Measurements from ENCODE around the gene FNBP1L.
"Not testable (repeated sequence)": the region's sequence is repeated elsewhere in the genome, so short reads cannot be mapped to it uniquely, and the experiment has no call there.

Gene FNBP1L

DNA sequence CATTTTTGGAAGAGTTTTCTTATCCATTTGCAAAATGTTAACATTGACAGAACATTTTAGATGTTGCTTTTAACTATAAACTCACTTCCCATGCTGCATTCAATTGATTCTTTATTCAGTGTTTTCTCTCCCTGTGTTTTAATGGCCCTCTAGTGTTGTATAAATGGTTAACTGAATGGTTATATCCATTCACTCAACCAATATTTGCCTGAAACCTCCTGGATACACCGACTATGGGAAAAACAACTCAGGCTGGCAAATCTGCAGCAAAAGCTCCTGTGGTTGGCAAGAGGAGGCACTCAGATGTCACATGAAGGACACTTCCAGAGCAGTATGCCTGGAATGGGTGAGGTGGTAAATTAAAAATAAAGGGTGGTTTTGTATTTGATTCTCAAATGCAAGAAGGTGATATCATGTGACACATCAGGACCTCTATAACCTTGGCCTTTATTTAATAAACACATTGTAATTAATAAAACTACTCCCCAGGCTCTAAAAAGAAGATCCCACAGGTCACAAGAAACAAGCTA lies 126.1 kb downstream of the FNBP1L start:
- no peak for DNase-seq (ENCODE audit: low spot score)

DNA sequence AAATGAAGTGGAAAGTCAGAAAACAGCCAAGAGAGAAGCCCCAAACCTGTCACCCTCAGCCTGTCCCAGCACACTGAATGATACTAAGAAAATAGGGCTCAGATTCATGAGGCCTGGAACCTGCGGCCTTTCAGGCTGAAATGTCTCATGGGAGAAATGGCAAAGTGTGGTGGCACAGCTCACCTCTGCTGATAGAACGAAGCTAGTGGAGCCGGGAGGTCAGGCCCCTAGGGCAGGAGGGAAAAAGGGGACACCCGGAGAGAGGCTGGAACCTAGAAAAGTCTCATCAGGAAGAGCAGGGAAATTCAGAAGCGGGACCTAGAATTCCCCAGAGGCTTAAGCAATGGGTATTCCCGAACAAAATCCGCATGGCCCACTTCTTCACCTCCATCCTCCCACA lies 126.6 kb downstream of the FNBP1L start:
- no peak for DNase-seq (ENCODE audit: low spot score)

DNA sequence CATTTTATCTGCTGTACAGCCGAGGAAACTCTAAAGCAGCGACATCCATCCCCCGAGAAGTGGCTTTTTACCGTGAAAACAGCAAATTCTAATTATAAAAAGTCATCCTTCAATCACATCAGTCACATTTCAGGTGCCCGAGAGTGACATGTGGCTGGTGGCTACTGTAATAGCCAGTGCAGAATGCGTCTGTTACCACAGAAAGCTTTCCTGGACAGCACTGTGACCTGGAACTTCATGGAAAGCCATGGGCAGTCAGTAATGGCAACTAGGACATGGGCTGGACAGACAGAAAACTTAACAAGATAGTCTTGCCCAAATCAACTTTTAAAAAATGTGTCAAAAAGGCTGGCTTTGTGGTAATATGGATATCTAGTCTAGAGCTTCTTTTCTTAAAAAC lies 127.1 kb downstream of the FNBP1L start:
- DNase-seq (ENCODE audit: low spot score), result no peak

DNA sequence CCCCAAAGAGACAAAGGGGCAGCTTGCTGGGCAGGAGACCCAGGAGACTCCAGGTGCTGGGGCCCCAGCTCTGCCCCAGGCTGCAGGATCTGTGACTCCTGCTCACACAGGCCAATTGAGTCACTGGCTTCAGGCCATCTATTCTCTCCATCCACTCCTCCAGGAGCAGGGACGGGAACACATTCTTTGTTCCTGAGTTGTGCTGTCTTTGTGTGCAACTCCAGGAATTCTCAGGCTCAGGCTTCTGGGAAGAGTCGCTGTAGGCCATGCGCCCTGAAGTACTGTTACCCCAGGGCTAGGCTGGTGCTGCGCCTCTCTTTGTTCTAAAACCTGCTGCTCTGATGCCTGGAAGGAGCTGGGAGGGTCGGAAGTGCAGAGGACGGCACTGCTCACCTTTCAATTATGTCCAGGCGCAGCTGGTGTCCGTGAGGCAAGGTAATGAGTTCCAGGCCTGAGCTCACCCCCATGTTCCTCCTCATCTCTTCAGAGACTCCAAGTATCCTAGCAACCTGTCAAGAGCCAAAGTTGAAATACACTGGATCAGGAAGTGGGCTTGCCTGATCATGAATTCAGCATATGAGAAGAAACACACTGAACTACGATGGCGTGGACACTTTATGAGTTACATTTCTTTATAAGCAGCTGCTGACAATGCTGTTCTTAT lies 127.8 kb downstream of the FNBP1L start:
- DNase-seq (ENCODE audit: low spot score), result no peak

DNA sequence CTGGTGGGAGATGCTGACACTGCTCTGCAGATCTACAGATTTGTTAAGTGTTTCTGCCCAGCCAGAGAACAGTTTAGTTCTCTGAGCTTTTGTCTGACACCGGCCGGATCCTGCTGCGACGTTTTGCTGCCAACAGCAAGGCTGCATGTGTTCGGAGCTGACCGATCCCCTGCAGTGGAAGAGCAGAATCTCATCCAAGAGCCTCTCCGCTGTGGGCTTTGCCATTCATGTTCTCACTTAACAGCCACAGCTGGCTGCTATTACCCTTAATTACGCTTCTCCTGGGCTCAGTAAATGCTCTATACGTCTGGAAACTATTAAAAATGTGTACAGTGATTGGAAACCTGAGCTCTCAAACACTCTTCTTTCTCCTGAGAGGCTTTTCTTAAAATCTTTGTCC lies 128.4 kb downstream of the FNBP1L start:
- DNase-seq (ENCODE audit: low spot score), result no peak

DNA sequence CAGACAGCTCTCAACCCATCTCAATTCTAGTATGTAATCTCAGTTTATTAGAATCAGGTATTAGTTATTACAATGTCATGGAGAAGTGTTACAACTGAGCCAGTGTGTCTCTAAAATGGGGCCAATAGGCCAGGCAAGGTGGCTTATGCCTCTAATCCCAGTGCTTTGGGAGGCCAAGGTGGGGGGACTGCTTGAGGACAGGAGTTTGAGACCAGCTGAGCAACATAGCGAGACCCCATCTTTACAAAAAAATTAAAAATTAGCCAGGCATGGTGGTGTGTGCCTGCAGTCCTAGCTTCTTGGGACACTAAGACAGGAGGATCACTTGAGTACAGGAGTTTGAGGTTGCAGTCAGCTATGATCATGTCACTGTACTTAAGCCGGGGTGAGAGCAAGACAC lies 128.8 kb downstream of the FNBP1L start:
- DNase-seq (ENCODE audit: low spot score), result no peak

DNA sequence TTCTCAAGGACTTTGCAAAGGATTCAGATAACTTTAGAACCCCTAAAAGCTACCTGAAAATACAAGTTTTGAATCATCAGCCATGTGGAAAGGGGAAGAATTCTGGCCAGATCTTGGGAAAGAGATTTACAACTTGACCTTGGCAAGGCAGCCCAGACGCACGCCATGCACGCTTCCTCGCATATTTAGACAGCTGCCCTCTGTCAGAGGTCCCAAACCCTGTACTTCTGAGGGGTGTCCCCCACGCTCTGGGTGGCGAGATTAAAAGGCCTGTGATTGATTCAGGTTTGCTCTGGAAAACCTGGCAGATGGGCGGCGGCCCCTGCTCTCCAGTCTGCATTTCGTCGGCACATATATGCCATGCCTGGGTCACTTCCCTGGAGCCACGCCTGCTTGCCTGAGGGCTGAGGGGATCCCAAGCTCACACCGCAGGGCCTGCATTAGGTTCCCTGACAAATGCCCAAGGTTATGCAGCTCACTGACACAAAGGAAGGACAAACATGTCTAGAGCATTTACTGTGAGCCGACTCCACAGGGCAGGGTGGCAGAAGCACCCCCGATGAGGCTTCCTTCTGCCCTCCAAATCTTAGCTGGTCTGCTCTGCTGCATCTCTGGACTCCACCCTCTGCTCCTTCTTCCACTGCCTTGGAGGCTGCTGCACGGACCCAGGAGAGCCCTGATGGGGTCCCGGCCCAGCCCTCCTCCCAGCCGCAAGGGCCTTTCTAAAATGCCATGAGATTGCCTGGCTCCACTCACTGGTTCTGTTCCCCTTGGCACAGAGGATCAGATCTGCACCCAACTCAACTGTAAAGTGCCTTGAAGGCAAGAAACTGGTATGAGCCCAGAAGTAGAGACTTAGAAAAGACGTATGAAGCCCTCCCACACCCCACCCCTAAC lies 129.9 kb downstream of the FNBP1L start:
- DNase-seq (ENCODE audit: low spot score), result no peak

DNA sequence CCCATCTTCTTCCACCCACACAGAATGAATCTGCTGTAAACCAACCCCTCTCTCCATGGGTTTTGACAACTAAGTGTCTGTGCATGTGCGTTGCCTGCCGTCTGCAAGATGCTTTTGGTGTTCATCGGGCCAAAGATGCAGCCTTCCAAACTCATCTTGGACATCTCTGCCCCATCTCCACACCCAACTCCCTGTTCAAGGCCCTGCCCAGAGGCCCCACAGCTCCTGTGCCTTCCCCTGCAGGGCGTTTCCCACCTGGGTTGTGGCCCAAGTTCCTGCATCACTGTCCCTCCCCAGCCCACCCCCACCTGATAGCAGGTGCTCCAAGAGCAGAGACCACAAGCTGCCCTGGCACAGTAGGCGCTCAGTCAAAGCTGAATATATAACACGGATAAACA lies 130.5 kb downstream of the FNBP1L start:
- DNase-seq (ENCODE audit: low spot score), result no peak

DNA sequence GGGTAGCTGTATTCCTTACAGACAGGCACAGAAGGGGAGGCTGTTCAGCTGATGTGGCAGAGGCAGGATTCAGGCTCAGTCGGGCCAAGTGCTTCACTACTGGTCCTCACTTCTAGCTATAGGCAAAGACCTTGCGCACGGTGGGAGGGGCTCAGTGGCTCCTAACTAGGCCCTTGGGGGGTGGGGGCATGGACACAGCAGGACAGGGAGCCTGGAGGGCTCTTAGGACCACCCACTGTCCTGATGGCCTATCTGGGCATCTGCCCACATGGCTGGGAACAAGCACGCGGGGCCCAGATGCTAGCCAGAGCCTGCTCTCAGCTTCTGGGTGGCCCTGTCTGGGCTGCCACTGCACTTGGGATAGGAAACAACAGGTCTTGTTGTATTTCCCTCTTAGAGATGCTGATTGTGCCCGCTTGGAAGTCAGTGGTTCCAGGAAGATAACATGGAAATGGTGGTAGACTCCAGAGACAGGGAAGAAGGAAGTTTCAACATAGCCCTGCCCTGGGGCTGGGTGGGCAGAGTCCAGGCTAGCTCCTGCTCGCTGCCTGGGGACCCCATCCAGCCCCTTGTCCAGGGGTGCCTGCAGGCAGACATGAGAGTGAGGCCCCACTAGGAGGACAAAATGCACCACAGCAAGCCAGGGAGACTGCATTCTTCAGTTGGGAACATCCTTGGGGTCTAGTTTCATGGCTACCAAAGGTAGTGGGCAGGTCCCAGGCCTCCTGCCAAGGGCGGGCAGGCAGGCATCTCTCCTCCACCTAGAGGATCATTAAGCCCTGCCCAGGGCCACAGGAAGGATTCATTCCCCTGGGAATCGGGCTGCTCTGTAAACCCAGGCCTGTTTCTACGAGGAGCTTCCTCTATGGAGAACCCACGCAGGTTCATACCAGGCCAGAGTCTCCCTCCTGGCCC lies 131.2 kb downstream of the FNBP1L start:
- no peak for DNase-seq (ENCODE audit: low spot score)

DNA sequence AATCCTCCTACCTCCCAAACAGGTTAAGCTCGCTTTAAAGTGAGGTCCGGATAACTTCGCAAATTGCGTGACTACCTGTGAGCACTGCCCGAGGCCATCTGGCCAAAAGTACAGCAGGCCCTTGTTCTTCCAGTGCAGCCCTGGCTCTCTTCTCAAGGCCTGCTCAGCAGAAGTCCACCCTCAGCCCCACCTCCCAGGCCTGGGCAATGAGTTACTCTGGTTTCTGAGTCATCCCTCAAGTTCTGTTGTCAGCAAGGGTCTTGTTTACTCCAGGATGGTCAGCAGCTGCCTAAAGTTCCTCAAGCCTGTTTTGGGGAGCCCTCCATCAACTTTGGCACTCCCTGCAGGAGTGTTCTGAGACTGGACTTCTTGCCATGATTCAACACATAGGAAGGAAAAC lies 132.0 kb downstream of the FNBP1L start:
- no peak for DNase-seq (ENCODE audit: low spot score)

DNA sequence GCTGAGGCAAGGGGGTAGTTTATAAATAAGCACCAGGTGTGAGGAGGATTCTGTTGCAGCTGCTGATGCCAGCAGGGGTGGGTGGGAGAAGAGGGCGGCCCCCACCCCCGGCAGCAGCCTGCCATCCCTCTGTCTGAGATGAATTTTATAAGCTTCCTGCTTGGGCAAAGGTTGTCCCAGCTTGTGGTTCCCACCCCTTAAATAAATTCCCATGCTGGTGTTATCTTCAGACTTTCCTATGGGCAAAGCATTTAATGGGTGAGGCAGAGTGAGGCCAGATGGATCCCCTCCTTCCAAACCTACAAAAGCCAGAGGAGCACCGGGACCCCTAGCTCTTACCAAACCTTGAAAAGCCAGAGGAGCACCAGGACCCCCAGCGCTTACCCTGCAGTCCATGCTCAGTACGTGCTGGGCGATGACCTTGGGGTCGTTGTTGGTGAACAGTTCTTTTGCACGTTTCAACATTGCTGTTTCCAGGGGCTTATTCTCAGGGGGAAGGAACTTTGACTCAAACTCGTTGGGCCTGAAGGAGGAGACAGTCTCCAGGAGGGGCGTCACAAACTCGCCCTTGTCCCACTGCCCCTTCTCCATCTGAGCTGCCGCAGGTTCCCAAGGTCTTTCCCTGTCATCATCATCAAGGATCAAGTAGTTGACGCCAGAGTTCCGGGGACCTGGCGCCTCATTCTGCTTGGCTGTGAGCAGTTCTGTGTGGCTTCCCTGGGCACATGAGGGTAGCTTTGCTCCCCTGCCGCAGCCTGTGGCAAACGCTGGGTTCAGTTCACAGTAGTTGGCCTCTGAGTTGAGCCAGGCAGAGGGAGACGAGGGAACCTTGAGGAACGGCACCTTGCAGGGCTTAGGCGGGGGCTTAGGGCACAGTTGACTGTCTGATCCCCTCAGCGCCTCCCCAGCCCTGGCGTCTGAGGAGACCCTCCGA lies 134.3 kb downstream of the FNBP1L start:
- DNase-seq (ENCODE audit: low spot score), result no peak

DNA sequence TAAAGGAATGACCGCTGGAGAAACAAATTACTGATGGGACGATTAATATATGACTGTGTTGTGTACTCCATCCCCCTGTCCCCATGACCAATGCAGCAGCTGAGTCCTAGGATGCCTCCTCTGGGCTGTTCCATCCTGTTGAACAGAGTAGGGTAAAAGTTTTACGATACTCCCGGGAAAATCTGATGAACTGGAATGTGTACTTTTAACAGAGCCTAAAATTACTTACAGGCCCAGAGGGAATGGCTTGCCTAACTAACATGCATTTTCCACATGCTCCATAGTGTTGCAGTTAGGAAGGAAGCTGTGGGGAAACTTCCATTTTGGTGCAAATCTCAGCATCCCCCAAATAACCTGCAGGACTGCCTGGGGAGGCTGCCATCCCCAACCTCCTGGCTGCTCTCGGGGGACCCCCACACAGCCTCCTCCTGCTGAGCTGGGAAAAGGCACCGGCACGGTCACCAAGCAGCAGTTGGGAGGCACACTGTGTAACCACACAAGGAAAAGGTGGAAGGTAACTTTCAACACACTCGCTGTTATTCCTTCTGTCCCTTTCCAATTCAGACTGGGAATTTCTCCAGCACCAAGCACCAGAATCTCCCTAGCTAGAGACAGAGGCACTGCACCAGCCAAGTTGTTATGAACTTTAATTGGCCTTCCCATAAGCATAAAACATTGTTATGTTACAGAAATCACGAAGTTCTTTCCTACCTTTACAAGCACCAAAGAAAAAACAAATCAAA lies 136.5 kb downstream of the FNBP1L start:
- no peak for DNase-seq (ENCODE audit: low spot score)

DNA sequence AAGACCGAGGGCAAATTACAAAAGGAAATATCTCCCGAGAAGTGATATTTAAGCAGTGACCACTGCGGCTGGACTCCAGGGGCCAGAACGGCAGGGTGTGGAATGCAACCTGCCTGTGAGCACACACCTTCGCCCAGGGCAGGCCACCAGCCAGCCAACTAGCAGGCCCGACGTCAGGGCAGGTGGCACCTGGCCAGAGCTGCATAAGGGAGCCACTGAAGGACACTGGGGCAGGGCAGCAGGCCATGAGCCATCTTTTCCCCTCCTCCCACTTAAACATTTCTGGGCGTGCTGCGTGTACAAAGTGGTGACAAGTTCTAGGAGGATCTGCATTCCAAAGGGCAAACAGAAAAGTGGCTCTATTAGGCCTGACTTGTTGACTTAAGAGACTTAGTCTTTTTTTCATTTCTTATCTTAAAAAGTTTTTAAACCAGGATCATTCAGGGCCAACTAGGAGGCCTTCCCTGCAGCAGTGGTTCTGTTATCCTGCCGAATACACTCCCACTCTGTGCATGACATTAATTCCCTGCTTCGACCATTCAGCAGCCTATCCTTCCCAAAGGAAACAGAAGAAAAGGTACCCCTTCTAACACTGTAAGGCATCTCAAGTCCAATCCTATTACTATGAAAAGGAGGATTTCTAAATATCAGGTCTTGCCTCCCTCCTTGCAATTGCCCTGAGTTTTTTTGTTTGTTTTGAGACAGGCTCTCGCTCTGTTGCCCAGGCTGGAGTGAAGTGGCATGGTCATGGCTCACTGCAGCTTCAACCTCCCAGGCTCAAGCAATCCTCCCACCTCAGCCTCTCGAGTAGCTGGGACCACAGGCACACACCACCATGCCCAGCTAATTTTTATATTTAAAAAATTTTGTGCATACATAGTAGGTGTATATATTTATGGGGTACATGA lies 137.4 kb downstream of the FNBP1L start:
- DNase-seq (ENCODE audit: low spot score), result no peak

DNA sequence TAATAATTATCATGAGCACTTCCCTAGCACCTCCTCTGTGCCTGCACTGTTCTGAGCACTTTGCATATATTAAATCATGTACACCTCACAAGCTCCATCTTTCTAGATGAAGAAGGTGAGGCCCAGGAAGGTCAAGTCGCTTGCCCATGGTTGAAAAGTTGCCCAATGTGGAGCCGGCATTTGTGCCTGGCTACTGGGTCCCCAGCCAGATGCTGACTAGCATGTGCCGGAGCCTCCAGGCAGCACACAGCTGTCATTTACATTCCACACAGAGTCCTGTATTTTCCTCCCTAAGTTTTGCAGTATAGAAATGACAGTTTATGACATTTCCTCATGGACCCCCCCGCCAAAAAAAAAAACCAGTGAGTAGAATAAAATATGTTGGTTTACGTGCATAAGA lies 139.4 kb downstream of the FNBP1L start:
- DNase-seq (ENCODE audit: low spot score), result no peak

DNA sequence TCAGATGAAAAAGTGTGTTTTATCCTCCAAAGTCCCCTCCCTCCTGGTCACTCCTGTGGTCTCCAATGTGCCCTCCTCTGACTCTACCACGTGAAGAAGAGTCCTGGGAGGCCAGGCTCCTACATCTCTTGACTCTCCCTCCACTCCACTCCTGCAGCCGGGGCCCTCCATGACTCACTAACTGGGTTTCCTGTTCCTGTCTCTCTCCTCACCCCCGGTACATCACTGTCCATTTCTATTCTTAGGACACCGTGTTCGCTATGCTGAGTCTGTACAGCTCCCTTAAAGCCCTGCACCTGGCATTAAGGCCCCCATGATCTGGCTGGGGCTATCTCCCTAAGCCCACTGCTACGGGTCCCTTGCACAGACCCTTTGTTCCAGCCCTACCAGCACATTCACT lies 140.3 kb downstream of the FNBP1L start:
- no peak for DNase-seq (ENCODE audit: low spot score)

DNA sequence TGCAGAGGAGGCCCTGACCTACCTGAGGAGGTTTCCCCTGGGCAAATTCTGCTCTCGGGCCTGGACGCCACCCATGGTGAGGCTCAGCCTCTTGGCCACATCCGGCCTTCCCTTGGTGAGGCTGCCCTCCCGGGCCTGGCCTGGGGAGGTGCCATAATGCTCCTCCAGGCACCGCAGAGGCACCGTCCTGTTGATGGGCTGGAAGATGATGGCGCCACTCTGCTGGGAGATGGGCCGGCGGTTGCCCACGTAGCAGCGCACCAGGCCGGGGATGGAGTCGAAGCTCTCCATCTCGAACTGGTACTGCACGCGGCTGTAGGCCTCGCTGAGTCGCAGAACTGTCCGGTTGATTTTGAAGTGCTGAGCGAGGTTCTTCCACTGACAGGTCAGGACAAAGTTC lies 141.0 kb downstream of the FNBP1L start:
- DNase-seq (ENCODE audit: low spot score), result no peak

DNA sequence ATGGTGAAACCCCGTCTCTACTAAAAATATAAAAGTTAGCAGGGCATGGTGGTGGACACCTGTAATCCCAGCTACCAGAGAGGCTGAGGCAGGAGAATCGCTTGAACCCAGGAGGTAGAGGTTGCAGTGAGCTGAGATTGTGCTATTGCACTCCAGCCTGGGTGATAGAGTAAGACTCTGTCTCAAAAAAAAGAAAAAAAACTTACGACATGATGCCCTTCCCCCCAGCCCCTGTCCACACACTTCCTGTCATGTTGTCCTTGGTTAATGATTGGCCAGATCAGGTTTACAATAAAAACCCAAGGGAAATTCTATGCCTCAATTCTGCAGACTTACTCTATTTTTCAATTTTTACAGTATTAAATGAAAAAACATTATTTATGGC lies 143.4 kb downstream of the FNBP1L start:
- DNase-seq (ENCODE audit: low spot score), result not testable (repeated sequence)

DNA sequence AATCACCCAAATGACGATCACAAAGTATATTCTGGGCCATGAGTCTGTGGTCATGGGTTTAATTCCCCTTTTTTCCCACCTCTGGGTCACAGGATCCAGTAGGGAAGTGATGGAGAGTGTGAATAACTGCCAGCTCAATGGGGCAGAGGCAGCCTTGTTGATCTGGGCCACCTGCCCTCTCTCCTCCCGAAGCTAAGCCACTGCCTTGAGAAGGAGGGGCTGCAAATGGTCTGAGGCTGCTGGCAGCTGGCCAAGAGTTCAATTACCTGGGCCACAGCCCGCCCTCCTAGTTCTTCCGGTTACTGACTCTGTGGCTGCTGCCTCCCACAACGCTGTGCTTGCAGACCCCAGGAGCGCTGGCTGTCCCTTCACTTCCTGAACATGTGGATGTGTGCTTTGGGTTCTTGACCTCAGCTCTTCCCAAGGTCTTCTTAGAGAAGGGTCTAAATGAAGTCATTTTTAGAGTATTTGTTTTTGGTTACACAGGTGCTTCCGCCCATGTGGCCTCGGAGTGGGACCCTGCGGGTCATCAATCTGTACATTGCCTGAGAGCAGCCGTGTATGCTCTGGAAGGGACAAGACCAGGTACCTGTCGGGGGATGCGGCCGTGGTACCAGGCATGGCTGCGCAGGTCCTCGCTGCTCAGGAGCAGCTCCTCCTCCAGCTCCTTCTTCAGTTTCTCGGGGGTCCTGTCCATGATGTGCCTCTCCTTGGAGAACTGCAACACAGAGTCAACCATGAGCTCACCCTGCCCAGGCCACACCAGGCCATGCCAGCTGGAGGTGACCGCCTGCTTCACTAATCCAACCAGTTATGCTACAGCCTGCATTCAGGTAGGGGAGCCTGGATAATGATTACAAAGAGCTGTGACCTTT lies 144.0 kb downstream of the FNBP1L start:
- no peak for DNase-seq (ENCODE audit: low spot score)
